Measurements from ENCODE around the gene SERF1B.
"Not testable (repeated sequence)": the region's sequence is repeated elsewhere in the genome, so short reads cannot be mapped to it uniquely, and the experiment has no call there.

DNA sequence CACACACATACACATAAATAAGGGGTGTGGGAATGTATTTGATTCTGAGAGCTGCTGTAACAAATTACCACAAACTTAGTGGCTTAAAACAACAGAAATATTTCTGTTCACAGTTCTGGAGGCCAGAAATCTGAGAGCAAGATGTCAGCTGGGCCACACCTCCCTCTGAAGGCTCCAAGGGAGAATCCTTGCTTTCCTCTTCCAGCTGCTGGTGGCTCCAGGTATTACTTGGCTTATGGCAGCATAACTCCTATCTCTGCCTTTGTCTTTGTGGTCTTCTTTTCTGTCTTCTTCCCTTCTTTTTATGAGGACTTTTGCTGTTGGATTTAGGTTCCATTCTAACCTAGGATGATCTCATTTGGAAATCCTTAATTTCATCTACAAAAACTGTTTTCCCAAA lies 16.4 kb downstream of the SERF1B start:
- TF ChIP-seq POLR2A (IDR thresholded peaks at IDR 0.05) = not testable (repeated sequence)
- TF ChIP-seq, protein P1, sequence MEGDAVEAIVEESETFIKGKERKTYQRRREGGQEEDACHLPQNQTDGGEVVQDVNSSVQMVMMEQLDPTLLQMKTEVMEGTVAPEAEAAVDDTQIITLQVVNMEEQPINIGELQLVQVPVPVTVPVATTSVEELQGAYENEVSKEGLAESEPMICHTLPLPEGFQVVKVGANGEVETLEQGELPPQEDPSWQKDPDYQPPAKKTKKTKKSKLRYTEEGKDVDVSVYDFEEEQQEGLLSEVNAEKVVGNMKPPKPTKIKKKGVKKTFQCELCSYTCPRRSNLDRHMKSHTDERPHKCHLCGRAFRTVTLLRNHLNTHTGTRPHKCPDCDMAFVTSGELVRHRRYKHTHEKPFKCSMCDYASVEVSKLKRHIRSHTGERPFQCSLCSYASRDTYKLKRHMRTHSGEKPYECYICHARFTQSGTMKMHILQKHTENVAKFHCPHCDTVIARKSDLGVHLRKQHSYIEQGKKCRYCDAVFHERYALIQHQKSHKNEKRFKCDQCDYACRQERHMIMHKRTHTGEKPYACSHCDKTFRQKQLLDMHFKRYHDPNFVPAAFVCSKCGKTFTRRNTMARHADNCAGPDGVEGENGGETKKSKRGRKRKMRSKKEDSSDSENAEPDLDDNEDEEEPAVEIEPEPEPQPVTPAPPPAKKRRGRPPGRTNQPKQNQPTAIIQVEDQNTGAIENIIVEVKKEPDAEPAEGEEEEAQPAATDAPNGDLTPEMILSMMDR (IDR thresholded peaks at IDR 0.05 in 8 of 11, conservative IDR thresholded peaks at IDR 0.05 in 3 of 11) = not testable (repeated sequence)
